SK-N-SH (cell line): ENCODE data around the gene PPY. TPM values are rescaled to one million over a fixed set of nuclear protein-coding genes. Genes with fewer than 3 reads are reported as not detected.

Experiments used
- CTCF ChIA-PET: fragments of 300-600, 350-600 bp; formaldehyde crosslinking; extraction: SDS; loops from one replicate; lab custom pipeline; 2021; lab: Yijun Ruan, JAX
- POLR2A ChIA-PET: fragments of 350-600 bp; sonication (Branson Sonifier 250); formaldehyde crosslinking; extraction: SDS; loops from one replicate; lab custom pipeline; 2020; ENCODE audit warnings: antibody characterized with exemption, inconsistent platforms; lab: Yijun Ruan, JAX
- DNase-seq: peaks from one replicate; pipeline ENCODE4 v3.0.0; 2012
- H2AFZ ChIP-seq: fragments of 200-600 bp; sonication (generic); 2 replicates; pipeline ENCODE4 v1.8.1; 2016; ENCODE audit warnings: antibody characterized with exemption, mild to moderate bottlenecking, low read depth
- H3F3A ChIP-seq: fragments of 200-600 bp; sonication (generic); replicated peaks from 2 replicates; pipeline ENCODE3; 2016; ENCODE audit warnings: antibody characterized with exemption, mild to moderate bottlenecking; ENCODE audit not compliant: insufficient read depth
- H3K27ac ChIP-seq, 2 experiments: fragments of 200-500 bp in 1 of 2; fragments of 200-600 bp in 1 of 2; sonication (Bioruptor generic) in 1 of 2; sonication (generic), shearing (Covaris generic) in 1 of 2; 2 replicates each; pipeline versions ENCODE4 v1.5.1 to v1.6.1; 2014 to 2016; ENCODE audit warnings: low read depth in 2 of 2, inconsistent platforms in 1 of 2, low read length in 1 of 2, mild to moderate bottlenecking in 1 of 2, mixed read lengths in 1 of 2
- H3K27me3 ChIP-seq: fragments of 200-600 bp; sonication (generic), shearing (Covaris generic); 2 replicates; pipeline ENCODE4 v1.6.1; 2016; ENCODE audit warnings: mixed run types; ENCODE audit not compliant: insufficient read depth
- H3K36me3 ChIP-seq, 2 experiments: fragments of 200-500 bp in 1 of 2; fragments of 200-600 bp in 1 of 2; sonication (Bioruptor generic) in 1 of 2; sonication (generic) in 1 of 2; replicated peaks in 1 of 2; 2 replicates each; pipeline versions ENCODE3 to v1.5.1; 2014 to 2016; ENCODE audit warnings: low read length in 1 of 2, mild to moderate bottlenecking in 1 of 2; ENCODE audit not compliant: insufficient read depth in 2 of 2, control insufficient read depth in 1 of 2
- H3K4me1 ChIP-seq, 2 experiments: fragments of 200-500 bp in 1 of 2; fragments of 200-600 bp in 1 of 2; sonication (Bioruptor generic) in 1 of 2; sonication (generic), shearing (Covaris generic) in 1 of 2; 2 replicates each; pipeline versions ENCODE4 v1.5.1 to v1.6.1; 2014 to 2016; ENCODE audit warnings: low read depth in 1 of 2, low read length in 1 of 2, mixed run types in 1 of 2; ENCODE audit not compliant: insufficient read depth in 2 of 2, control insufficient read depth in 1 of 2
- H3K4me2 ChIP-seq: fragments of 200-600 bp; sonication (generic), shearing (Covaris generic); 2 replicates; pipeline ENCODE4 v1.6.1; 2017; ENCODE audit warnings: mixed run types
- H3K4me3 ChIP-seq, 2 experiments: fragments of 200-500 bp in 1 of 2; fragments of 200-600 bp in 1 of 2; sonication (Bioruptor generic) in 1 of 2; sonication (generic), shearing (Covaris generic) in 1 of 2; 2 replicates each; pipeline versions ENCODE4 v1.5.1 to v1.8.1; 2014 to 2016; ENCODE audit warnings: low read depth in 2 of 2, inconsistent platforms in 1 of 2, low read length in 1 of 2, mild to moderate bottlenecking in 1 of 2, mixed read lengths in 1 of 2, moderate library complexity in 1 of 2
- H3K79me2 ChIP-seq: fragments of 200-600 bp; sonication (generic); 2 replicates; pipeline ENCODE4 v1.8.1; 2017; ENCODE audit warnings: mild to moderate bottlenecking; ENCODE audit not compliant: insufficient read depth
- H3K9ac ChIP-seq: fragments of 200-600 bp; sonication (generic); 2 replicates; pipeline ENCODE4 v1.6.1; 2017; ENCODE audit warnings: mixed run types
- H3K9me2 ChIP-seq: fragments of 200-600 bp; sonication (generic); 2 replicates; pipeline ENCODE4 v1.6.1; 2017; ENCODE audit warnings: mixed run types
- H3K9me3 ChIP-seq: fragments of 200-600 bp; sonication (generic); 2 replicates; pipeline ENCODE4 v1.6.1; 2017; ENCODE audit warnings: mixed run types, mild to moderate bottlenecking, moderate library complexity
- H4K20me1 ChIP-seq: fragments of 200-600 bp; sonication (generic); 2 replicates; pipeline ENCODE4 v1.6.1; 2017; ENCODE audit warnings: mild to moderate bottlenecking, mixed run types; ENCODE audit not compliant: insufficient read depth
- CHD2 ChIP-seq: fragments of 150-350 bp; IDR thresholded peaks from 2 replicates; pipeline ENCODE4 v1.6.1; 2018; ENCODE audit warnings: low read length; ENCODE audit not compliant: partially characterized antibody
- ELF1 ChIP-seq: IDR thresholded peaks from 2 replicates; pipeline ENCODE4 v1.4.0; 2012
- EP300 ChIP-seq, 2 experiments: IDR thresholded peaks; 2 replicates each; pipeline versions ENCODE4 v1.4.0 to v1.6.1; 2012; ENCODE audit warnings: borderline replicate concordance in 1 of 2, low read depth in 1 of 2, low read length in 1 of 2
- EZH2phosphoT487 ChIP-seq: fragments of 200-600 bp; sonication (generic); IDR thresholded peaks from 2 replicates; pipeline ENCODE4 v1.6.1; 2017; ENCODE audit warnings: low read depth, mixed run types, mild to moderate bottlenecking, antibody characterized with exemption, moderate library complexity, borderline replicate concordance
- FOXJ3 ChIP-seq: sonication (generic); formaldehyde crosslinking; IDR thresholded peaks from 2 replicates; pipeline ENCODE4 v1.5.1; 2020; ENCODE audit warnings: mild to moderate bottlenecking, missing genetic modification reagents
- GABPA ChIP-seq: IDR thresholded peaks from 2 replicates; pipeline ENCODE4 v1.4.0; 2012; ENCODE audit warnings: low read depth, mild to moderate bottlenecking
- GATA2 ChIP-seq: sonication (generic); formaldehyde crosslinking; IDR thresholded peaks from 2 replicates; pipeline ENCODE4 v1.5.0; 2020; ENCODE audit warnings: mild to moderate bottlenecking, missing genetic modification reagents
- JUND ChIP-seq: IDR thresholded peaks from 2 replicates; pipeline ENCODE4 v1.4.0; 2012
- NRF1 ChIP-seq: IDR thresholded peaks from 2 replicates; pipeline ENCODE4 v1.6.1; 2012; ENCODE audit warnings: low read depth, mild to moderate bottlenecking, low read length
- RAD21 ChIP-seq: IDR thresholded peaks from 2 replicates; pipeline ENCODE4 v1.6.1; 2012; ENCODE audit warnings: mild to moderate bottlenecking, low read length
- RCOR1 ChIP-seq: fragments of 150-350 bp; IDR thresholded peaks from 2 replicates; pipeline ENCODE4 v1.6.1; 2017; ENCODE audit warnings: antibody characterized with exemption, low read length
- RXRA ChIP-seq: IDR thresholded peaks from 2 replicates; pipeline ENCODE4 v1.4.0; 2012; ENCODE audit warnings: low read depth, mild to moderate bottlenecking, borderline replicate concordance
- SIN3A ChIP-seq: IDR thresholded peaks from 2 replicates; pipeline ENCODE4 v1.6.1; 2012; ENCODE audit warnings: low read depth, mild to moderate bottlenecking, low read length, moderate library complexity, borderline replicate concordance
- SMC3 ChIP-seq: IDR thresholded peaks from 2 replicates; pipeline ENCODE4 v1.6.1; 2012; ENCODE audit warnings: low read depth, low read length, improper control_type of control experiment
- TAF1 ChIP-seq: IDR thresholded peaks from 2 replicates; pipeline ENCODE4 v1.6.1; 2012; ENCODE audit warnings: low read depth, mild to moderate bottlenecking, low read length, moderate library complexity, borderline replicate concordance
- YY1 ChIP-seq: IDR thresholded peaks from 2 replicates; pipeline ENCODE4 v1.4.0; 2012; ENCODE audit warnings: low read depth, mild to moderate bottlenecking
- WGBS: methylation state at CpG from one replicate; pipeline ENCODE4 v1.1.6; 2017; ENCODE audit warnings: low lambda C conversion rate; 5-methylcytosine and 5-hydroxymethylcytosine counted together
- polyA plus RNA-seq, 3 experiments: library from polyadenylated mRNA; depleted of rRNA; stranded (reverse); fragments of >200 nt; gene quantifications; 2 replicates each; pipeline ENCODE4 v1.2.3, GENCODE V29; 2012
- TF ChIP-seq, protein P1 (sequence below): IDR thresholded peaks from 2 replicates; pipeline ENCODE4 v1.6.1; 2012; ENCODE audit warnings: mild to moderate bottlenecking, low read depth, low read length, moderate library complexity
- TF ChIP-seq, protein P2 (sequence below): IDR thresholded peaks from 2 replicates; pipeline ENCODE4 v1.4.0; 2012; ENCODE audit warnings: low read depth, borderline replicate concordance
- TF ChIP-seq, protein P3 (sequence below): IDR thresholded peaks from 2 replicates; pipeline ENCODE4; 2012
- TF ChIP-seq, protein P4 (sequence below): IDR thresholded peaks from 2 replicates; pipeline ENCODE4 v1.4.0; 2012; ENCODE audit warnings: low read depth

PPY gene
- polyA plus RNA-seq, 1 of the 3 experiments (the other 2 are of a cell fraction) = not detected

DNA sequence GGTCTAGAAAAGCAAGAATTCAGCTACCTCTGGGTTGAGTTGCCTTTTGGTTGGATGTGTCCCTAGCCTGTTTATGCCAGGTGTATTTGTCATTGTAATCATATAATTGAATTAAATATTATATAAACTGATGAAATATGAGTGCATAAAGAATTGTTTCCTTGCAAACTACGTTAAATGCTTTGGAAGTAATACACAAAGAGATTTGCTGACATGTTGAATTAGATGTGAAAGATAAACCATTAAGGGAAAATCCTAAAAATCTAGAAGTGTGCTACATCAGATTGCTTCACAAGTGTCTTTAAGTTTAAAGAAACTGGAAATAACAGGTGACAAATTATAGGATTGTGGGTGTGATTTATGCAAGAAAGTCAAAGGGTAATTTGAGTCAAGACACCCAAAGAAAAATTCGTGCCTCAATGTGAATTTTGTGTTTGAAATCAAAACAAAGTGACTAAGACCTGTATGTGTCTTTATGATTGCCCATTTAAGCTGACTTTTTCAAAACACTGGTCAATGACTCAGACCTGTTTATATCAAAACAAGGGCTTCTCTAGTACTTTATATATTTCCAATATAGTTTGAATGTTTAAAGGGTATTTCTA lies 16.6 kb upstream of the PPY start:
- Histone ChIP-seq H3F3A (no peaks in the 10 kb centered on the region), H3K4me2 (no peak overlapping the region), H3K79me2 (no peaks in the 10 kb centered on the region), H3K9me2 (no peaks in the 10 kb centered on the region), H4K20me1 (no peaks in the 10 kb centered on the region), H3K36me3 (no peaks in the 10 kb centered on the region), H3K9ac (no peak overlapping the region), H3K27me3 (no peaks in the 10 kb centered on the region; the same call in 1 of the 2 replicates), H3K4me3 (no peak overlapping the region), H2AFZ (no peak overlapping the region), H3K27ac (no peak overlapping the region), H3K9me3 (no peaks in the 10 kb centered on the region), H3K4me1 (no peaks in the 10 kb centered on the region)
- TF ChIP-seq, protein P1, sequence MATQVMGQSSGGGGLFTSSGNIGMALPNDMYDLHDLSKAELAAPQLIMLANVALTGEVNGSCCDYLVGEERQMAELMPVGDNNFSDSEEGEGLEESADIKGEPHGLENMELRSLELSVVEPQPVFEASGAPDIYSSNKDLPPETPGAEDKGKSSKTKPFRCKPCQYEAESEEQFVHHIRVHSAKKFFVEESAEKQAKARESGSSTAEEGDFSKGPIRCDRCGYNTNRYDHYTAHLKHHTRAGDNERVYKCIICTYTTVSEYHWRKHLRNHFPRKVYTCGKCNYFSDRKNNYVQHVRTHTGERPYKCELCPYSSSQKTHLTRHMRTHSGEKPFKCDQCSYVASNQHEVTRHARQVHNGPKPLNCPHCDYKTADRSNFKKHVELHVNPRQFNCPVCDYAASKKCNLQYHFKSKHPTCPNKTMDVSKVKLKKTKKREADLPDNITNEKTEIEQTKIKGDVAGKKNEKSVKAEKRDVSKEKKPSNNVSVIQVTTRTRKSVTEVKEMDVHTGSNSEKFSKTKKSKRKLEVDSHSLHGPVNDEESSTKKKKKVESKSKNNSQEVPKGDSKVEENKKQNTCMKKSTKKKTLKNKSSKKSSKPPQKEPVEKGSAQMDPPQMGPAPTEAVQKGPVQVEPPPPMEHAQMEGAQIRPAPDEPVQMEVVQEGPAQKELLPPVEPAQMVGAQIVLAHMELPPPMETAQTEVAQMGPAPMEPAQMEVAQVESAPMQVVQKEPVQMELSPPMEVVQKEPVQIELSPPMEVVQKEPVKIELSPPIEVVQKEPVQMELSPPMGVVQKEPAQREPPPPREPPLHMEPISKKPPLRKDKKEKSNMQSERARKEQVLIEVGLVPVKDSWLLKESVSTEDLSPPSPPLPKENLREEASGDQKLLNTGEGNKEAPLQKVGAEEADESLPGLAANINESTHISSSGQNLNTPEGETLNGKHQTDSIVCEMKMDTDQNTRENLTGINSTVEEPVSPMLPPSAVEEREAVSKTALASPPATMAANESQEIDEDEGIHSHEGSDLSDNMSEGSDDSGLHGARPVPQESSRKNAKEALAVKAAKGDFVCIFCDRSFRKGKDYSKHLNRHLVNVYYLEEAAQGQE = no peak
- TF ChIP-seq, protein P2, sequence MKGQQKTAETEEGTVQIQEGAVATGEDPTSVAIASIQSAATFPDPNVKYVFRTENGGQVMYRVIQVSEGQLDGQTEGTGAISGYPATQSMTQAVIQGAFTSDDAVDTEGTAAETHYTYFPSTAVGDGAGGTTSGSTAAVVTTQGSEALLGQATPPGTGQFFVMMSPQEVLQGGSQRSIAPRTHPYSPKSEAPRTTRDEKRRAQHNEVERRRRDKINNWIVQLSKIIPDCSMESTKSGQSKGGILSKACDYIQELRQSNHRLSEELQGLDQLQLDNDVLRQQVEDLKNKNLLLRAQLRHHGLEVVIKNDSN = no peak
- TF ChIP-seq TAF1 = no peak
- TF ChIP-seq GABPA = no peak
- no peak for TF ChIP-seq SMC3
- TF ChIP-seq NRF1 = no peak
- no peak for TF ChIP-seq EP300 (IDR thresholded peaks at IDR 0.05; ENCODE audit: borderline replicate concordance in 1 of 2, low read depth in 1 of 2, low read length in 1 of 2)
- no peak for TF ChIP-seq RAD21
- no peak for TF ChIP-seq FOXJ3 (CRISPR knock-in tag)
- no peak for TF ChIP-seq YY1
- TF ChIP-seq, protein P3, sequence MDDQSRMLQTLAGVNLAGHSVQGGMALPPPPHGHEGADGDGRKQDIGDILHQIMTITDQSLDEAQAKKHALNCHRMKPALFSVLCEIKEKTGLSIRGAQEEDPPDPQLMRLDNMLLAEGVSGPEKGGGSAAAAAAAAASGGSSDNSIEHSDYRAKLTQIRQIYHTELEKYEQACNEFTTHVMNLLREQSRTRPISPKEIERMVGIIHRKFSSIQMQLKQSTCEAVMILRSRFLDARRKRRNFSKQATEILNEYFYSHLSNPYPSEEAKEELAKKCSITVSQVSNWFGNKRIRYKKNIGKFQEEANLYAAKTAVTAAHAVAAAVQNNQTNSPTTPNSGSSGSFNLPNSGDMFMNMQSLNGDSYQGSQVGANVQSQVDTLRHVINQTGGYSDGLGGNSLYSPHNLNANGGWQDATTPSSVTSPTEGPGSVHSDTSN = no peak
- no peak for TF ChIP-seq GATA2 (CRISPR knock-in tag)
- no peak for TF ChIP-seq EZH2phosphoT487
- TF ChIP-seq, protein P4, sequence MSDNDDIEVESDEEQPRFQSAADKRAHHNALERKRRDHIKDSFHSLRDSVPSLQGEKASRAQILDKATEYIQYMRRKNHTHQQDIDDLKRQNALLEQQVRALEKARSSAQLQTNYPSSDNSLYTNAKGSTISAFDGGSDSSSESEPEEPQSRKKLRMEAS = no peak
- no peak for TF ChIP-seq RXRA
- no peak for TF ChIP-seq ELF1
- no peak for TF ChIP-seq SIN3A
- TF ChIP-seq CHD2 = no peak
- no peak for TF ChIP-seq JUND
- TF ChIP-seq RCOR1 = no peak
- ChIA-PET POLR2A (no interaction called here), CTCF (interaction anchor here (1.4 to 3.3 kb wide), 5 partner anchors 15 to 35 kb away, joined by 4 to 23 read pairs (median 7); no protein-coding TSS in a partner anchor)
- 45% methylated on average over 2 of the region's 2 CpGs for WGBS
- no peak for DNase-seq
